Tibial nerve (tissue), 3 donors: ENCODE measurements around the gene YBEY.

Experiments used
- POLR2A ChIP-seq, 2 donors: fragments of 450-650 bp; IDR thresholded peaks; one replicate each; pipeline ENCODE4 v1.6.1; 2017; ENCODE audit warnings: antibody characterized with exemption in 2 of 2, mild to moderate bottlenecking in 2 of 2, moderate library complexity in 2 of 2
- TF ChIP-seq, protein P1 (sequence below), 5 experiments: fragments of 200-600 bp in 3 of 5; fragments of 450-650 bp in 2 of 5; sonication (generic) in 3 of 5; IDR thresholded peaks; one replicate each; pipeline ENCODE4 v1.5.1; 2016 to 2019; ENCODE audit warnings: antibody characterized with exemption in 5 of 5, mild to moderate bottlenecking in 3 of 5, moderate library complexity in 2 of 5

DNA sequence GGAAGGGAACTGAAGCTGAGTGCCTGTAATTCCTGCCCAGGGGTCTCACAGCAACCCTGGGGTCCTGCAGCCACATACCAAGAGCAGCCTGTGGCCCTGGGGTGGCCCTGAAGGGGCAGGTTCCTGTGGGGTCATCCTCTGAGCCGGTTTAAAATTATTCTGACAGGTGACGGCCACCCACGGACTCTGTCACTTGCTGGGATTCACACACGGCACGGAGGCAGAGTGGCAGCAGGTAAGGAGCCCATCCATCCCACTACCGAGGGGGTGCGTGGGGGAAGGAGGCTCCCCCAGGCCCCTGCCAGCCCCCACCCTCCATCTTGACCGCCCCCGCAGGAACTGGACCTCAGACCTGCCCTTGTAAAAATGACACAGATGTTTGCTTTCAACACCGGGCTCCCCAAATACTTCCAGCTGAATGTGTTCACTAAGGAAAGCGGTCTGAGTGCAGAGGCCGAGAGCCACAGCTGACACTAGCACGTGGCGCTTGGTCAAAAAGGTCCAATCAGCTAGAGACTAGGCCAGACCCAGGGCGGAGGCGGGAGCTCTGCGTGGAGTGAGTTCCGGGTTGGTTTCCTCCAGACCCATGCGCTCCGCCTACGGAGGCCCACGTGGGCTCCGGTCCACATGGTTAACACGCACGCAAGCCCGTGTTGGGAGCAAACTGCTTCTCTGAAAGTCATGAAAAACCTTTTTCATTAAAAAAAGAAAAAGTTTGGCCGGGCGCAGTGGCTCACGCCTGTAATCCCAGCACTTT, 10.0 kb downstream of the YBEY start:
- TF ChIP-seq, protein P1, sequence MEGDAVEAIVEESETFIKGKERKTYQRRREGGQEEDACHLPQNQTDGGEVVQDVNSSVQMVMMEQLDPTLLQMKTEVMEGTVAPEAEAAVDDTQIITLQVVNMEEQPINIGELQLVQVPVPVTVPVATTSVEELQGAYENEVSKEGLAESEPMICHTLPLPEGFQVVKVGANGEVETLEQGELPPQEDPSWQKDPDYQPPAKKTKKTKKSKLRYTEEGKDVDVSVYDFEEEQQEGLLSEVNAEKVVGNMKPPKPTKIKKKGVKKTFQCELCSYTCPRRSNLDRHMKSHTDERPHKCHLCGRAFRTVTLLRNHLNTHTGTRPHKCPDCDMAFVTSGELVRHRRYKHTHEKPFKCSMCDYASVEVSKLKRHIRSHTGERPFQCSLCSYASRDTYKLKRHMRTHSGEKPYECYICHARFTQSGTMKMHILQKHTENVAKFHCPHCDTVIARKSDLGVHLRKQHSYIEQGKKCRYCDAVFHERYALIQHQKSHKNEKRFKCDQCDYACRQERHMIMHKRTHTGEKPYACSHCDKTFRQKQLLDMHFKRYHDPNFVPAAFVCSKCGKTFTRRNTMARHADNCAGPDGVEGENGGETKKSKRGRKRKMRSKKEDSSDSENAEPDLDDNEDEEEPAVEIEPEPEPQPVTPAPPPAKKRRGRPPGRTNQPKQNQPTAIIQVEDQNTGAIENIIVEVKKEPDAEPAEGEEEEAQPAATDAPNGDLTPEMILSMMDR (IDR thresholded peaks at IDR 0.05) = no peak
- no peak for TF ChIP-seq POLR2A (IDR thresholded peaks at IDR 0.05)
